Stimulated activated CD4-positive, alpha-beta T cell treated with anti-CD3 and anti-CD28 coated beads, Interleukin-4, amount 100 ng/mL, for 24 hours (primary cell): ENCODE data around the gene ZNF697.
"Not testable (repeated sequence)": the region's sequence is repeated elsewhere in the genome, so short reads cannot be mapped to it uniquely, and the experiment has no call there.

ENCODE experiments used
- DNase-seq: peaks from one replicate; pipeline ENCODE4 v3.0.0-alpha.2; 2020

Gene ZNF697

GRCh38 chr1:119647734-119648619 is at the start of gene ZNF697:
TSS of gene ZNF697 (minus strand) at chr1:119648266. CDS start at chr1:119626100, 22,166 bp downstream.
- DNase-seq, result peak; percentile 38

GRCh38 chr1:119697598-119697997 is 49.5 kb upstream of the ZNF697 start:
- no peak for DNase-seq

DNA sequence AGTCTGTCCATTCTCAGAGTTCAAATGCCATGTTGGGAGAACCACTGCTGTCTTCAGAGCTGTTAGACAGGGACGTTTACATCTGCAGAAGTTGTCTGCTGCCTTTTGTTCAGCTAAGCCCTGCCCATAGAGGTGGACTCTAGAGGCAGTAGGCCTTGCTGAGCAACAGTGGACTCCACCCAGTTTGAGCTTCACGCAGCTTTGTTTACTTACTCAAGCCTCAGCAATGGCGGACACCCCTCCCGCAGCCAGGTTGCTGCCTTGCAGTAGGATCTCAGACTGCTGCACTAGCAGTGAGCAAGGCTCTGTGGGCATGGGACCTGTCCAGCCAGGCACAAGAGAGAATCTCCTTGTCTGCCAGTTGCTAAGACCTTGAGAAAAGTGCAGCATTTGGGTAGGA is 48.8 kb upstream of the ZNF697 start:
- DNase-seq, result not testable (repeated sequence)

DNA sequence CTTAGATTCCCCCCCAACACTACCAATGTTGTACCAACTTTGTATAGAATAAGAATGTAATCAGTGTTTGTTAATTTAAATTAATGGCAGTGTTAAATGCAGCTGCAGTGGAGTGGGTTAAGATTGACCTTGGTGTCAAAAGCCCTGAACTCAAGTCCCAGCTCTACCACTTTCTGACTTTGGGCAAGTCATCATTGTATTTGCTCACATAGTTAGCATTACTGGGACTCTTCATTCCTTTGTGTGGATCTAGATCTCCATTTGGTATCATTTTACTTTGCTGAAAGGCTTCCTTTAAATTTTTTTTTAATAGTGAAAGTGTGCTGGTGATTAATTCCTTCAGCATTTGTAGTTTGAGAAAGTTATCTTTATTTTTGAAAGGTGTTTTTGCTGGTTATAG is 41.4 kb upstream of the ZNF697 start:
- DNase-seq, result no peak

DNA sequence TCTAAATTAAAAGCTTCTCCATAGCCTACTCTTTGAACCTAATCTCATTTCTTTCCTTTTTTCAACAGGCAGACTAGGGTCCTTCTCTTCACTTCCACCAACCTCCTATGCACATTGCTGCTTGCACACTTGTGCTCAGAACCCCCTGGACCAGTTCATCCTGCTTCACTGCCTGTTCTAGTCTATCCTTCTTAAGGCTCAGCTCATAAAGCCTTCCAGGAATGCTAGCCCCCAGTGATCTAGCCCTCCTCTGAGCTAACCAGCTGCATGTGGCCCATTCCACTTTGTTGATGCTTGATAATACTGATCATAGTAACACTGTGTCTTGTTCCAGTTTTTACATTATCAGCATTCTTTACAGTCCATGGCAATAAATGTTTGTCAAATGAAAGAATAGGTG is 40.7 kb upstream of the ZNF697 start:
- no peak for DNase-seq

GRCh38 chr1:119687434-119688079 is 39.5 kb upstream of the ZNF697 start:
- DNase-seq, result no peak

DNA sequence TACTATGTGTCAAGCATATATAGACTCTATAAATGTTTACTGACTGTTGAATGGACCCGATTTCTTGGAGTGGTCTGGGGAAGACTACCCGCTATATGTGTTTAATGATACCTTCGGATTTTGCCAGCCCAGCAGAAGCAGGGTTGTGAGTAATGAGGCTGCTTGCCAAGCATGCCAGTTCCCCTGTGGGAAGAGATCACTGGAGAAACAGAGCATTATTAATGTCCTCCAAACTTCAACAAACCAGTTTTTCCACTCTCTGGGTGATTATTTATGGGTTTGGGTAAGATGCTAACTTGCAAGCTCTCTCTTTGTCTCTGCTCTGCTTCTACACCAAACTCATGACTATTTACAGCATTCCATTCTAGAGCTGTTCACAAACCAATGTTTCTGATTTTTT is 38.6 kb upstream of the ZNF697 start:
- no peak for DNase-seq

DNA sequence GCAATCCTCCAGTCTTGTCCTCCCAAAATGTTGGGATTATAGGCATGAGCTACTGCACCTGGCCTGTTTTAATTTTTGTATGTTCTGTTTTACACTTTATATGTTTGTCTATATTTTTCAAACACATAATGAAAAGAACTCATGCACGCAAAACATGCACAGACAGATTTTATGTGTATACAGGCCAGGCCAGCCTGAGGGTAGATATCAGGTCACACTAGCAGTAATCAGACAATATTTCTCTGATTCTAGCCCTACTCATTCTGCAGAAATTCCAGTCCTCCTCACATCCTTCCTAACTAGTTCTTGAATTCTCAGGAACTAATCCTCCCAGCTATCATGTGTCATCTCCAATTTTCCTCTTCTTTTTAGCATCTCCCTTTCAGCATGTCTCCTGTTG is 35.8 kb upstream of the ZNF697 start:
- no peak for DNase-seq

DNA sequence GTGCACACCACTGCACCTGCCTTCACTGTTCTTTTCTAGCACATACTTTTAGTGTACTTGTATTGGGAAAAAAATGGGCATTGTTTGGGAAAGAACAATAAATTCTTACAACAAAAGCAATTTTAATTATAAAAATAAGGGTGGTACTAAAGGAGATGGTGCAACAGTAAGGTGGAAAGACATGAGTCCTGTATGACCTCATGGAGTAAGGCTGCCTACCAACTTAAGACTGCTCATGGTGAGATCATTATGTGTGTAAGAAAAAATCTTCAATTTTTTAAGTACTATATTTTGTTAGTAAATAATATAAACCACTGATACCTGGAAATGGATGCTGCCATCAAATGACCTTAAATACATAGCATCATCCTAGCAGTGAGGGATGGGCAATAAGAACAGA is 34.1 kb upstream of the ZNF697 start:
- no peak for DNase-seq

GRCh38 chr1:119681560-119681959 is 33.5 kb upstream of the ZNF697 start:
- no peak for DNase-seq

GRCh38 chr1:119680723-119681122 is 32.7 kb upstream of the ZNF697 start:
- DNase-seq, result no peak

GRCh38 chr1:119680193-119680592 is 32.1 kb upstream of the ZNF697 start:
- no peak for DNase-seq

DNA sequence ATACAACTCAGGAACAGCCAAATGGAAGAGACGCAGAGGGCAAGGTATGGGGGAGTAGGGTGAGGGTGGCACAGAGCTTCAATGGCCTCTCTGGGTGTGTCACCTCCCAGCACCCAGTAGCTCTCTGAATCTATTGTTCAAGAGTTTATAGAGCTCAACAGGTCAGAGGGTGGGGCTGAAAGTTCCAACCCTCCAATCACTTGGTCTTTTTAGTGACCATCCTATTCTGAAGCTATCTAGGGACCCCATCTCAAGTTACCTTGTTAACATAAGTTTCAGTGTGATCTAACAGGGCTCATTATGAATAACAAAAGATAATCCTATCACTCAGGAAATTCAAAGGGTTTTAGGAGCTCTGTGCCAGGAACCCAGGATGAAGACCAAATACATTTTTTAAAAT is 31.2 kb upstream of the ZNF697 start:
- DNase-seq, result no peak

DNA sequence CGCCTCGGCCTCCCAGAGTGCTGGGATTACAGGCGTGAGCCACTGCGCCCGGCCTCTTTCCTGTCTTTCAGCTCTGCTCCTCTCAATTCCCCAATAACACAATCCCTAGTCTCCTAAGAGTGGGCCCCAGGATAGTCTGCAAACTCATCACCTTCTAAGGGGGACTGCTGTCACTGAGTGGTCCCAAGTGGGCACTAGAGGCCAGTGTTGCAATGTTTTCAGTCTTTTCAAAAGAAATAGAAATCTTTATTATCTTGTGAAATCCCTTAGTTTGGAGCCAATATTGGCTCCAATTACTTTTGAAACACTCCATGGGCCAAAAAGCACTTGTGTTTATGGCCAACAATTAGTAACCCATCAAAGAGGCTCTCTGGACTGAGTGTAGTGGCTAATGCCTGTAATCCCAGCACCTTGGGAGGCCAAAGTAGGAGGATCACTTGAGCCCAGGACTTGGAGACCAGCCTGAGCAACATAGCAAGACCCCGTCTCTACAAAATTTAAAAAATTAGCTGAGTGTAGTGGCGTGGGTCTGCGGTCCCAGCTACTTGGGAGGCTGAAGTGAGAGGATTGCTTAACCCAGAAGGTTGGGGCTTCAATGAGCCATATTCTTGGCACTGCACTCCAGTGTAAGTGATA is 28.6 kb upstream of the ZNF697 start:
- DNase-seq, result no peak

DNA sequence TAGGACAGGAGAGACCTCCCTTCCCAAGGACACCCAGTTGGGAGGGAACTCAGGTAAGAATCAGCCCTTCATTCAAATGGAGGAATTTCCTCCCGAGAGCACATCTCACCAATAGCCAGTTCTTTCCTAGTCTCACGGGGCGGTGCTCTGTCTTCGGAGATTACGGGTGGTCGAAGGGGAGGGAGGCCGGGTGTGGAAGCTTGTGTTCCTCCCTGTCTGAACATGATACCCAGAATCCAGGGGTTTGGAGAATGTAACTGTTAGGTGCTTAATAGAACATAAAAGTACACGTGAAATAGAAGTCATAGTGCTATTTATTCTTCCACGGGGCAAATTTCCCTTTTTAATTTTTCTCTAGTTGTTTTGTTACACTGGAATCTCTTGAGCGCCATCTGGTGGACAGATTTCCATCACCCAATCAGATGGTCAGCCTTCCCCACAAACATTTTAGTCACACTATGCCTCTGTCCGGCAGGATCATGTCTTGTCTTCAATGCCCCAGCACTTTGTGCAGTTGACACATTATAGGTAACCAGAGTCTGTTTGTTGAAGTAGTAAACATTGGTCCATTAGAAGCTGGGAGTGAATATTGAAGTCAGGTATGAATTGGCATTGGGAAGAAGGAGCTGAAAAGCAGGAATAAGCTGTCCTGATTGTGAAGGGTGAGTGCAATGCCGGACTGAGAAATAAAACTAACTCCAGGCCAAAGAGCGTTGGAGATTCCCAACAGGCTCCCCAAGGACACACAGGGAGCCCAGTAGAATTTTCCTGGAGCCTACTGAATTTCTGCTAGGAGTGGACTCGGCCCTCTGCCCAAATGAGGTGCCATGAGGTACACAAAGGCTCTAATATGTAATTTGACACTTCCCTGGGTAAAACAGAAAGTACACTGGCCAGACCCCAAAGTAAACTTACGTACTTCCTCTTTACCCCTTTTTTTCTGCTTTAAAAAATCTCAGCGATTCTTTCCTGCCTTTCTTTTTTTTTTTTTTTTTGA is 27.6 kb upstream of the ZNF697 start:
- DNase-seq, result peak; percentile 73

- DNase-seq, result peak; percentile 46
Observed at GRCh38 chr1:119674835-119675289, 26.8 kb upstream of the ZNF697 start.

DNA sequence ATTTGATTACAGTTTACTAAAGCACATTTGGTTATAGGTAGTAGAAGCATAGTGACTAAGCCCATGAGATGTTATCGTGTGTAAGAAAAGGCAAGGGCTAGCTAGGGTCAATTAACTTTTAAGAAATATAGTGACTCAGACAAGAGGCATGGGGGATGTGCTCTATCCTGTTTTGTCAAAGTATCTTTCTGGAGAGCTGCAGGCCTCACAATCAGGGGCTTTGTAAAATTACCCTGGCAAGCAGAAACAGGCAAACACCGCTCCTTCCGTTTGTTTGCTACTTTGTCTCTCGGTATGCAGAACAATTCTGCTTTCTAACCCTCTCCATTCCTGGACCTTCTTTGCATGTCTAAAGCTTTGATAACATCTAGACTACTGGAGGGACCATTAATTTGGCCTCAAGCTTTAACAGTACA is 26.1 kb upstream of the ZNF697 start:
- DNase-seq, result no peak

DNA sequence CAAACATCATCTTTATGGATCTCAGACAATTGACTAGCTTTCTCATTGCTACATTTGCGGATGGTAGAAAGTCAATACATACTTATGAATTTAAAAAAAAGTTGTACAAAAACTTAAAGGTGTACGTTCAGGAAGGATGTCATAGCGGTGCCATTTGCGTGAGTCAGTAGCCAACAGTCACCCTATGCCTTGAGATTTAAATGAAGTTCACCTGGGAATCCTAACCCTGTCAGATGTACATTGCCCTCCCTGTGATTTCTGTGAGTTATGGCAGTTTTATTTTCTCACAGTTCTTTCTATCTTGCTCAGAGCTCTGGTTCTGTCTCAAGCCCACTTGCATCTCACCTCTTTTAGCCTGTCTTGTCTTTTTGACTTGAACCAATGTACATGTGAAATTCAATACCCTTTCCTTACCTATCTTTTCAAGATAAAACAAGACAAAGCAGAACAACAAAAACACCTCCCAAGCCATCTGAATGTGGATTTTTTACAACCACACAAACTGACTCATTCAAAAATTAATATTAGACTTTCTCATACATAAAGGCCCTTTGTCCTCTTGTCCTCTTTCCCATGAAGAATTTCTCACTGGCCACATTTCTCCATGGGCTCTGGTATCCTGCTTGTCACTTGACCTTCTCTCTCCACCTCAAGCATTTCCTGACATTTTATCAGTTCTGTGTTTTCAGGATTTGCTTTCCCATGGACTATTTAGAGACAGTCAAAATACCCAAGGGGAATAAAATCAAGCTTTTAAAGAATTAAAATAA is 25.3 kb upstream of the ZNF697 start:
- no peak for DNase-seq

GRCh38 chr1:119670898-119671297 is 22.8 kb upstream of the ZNF697 start:
- no peak for DNase-seq

DNA sequence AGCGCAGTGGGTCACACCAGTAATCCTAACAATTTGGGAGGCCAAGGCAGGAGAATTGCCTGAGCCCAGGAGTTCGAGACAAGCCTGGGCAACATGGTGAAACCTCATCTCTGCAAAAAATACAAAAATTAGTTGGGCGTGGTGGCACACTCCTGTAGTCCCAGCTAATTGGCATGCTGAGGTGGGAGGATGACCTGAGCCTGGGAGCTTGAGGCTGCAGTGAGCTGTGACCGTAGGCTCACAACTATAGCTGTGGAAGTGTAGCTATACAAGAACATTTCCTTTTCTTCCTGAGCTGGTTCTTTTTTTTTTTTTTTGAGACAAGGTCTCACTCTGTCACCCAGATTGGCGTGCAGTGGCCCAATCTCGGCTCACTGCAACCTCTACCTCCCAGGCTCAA is 19.1 kb upstream of the ZNF697 start:
- DNase-seq, result no peak

- DNase-seq, result no peak
Observed at GRCh38 chr1:119664067-119664466, 16.0 kb upstream of the ZNF697 start.

DNA sequence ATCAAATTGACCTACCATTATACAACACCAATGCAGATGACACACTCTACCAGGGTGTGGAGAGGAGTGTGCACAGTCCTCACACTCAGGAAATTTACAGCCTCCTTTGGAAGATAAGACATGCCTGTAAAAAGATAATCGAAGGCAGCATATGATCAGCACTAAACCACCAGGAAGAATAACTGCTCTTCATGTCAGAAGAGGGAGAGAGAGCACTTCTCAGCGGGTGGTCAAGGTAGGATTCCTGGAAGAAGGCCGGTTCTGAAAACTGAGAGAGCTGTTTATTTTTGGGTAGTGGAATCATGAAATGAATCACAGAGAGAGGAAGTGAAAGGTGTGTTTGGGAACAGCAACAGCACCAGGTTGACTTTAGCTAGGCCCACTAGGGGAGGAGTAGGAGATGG is 14.0 kb upstream of the ZNF697 start:
- DNase-seq, result no peak
